ENCODE data around the gene LCN2. TPM values are rescaled to one million over a fixed set of nuclear protein-coding genes. Genes with fewer than 3 reads are reported as not detected.

LCN2 gene
- total RNA-seq, 1 donor from 2014 or later, result not detected

- peak; percentile 96 for DNase-seq (ENCODE audit: low spot score)
Measured at GRCh38 chr9:128192601-128193371, 43.5 kb downstream of the LCN2 start.

GRCh38 chr9:128193469-128194096 lies 44.3 kb downstream of the LCN2 start:
- no peak for DNase-seq (ENCODE audit: low spot score)

GRCh38 chr9:128201441-128202369 lies 52.5 kb downstream of the LCN2 start:
- no peak for DNase-seq (ENCODE audit: low spot score)

- DNase-seq (ENCODE audit: low spot score), result no peak
Measured at GRCh38 chr9:128202648-128203023, 53.4 kb downstream of the LCN2 start.

Other genes with a start within 250 kb of the LCN2 start
- gene ST6GALNAC6, start 249.8 kb upstream of the LCN2 start, total RNA-seq (ENCODE audit: insufficient read depth, low replicate concordance), result 30.8 TPM
- 16.9 TPM for gene ST6GALNAC4, start 232.4 kb upstream of the LCN2 start, total RNA-seq (ENCODE audit: insufficient read depth, low replicate concordance)
- 1.4 TPM for gene PIP5KL1, start 218.7 kb upstream of the LCN2 start, total RNA-seq (ENCODE audit: insufficient read depth, low replicate concordance)
- gene DPM2, start 211.6 kb upstream of the LCN2 start, total RNA-seq (ENCODE audit: insufficient read depth, low replicate concordance), result 1.4 TPM
- 15.2 TPM for gene EEIG1, start 168.5 kb upstream of the LCN2 start, total RNA-seq (ENCODE audit: insufficient read depth, low replicate concordance)
- 7.5 TPM for gene NAIF1, start 82.1 kb upstream of the LCN2 start, total RNA-seq (ENCODE audit: insufficient read depth, low replicate concordance)
- 33.5 TPM for gene SLC25A25, start 81.2 kb upstream of the LCN2 start, total RNA-seq (ENCODE audit: insufficient read depth, low replicate concordance)
- gene PTGES2, start 21.7 kb upstream of the LCN2 start, total RNA-seq (ENCODE audit: insufficient read depth, low replicate concordance), result 26.0 TPM
- 16.9 TPM for gene BBLN, start 10.8 kb downstream of the LCN2 start, total RNA-seq (ENCODE audit: insufficient read depth, low replicate concordance)
- gene CIZ1, start 42.1 kb downstream of the LCN2 start, total RNA-seq (ENCODE audit: insufficient read depth, low replicate concordance), result 15.6 TPM
- gene DNM1, start 53.9 kb downstream of the LCN2 start, total RNA-seq (ENCODE audit: insufficient read depth, low replicate concordance), result 36.4 TPM
- gene GOLGA2, start 126.6 kb downstream of the LCN2 start, total RNA-seq (ENCODE audit: insufficient read depth, low replicate concordance), result 161 TPM
- 26.7 TPM for gene SWI5, start 126.8 kb downstream of the LCN2 start, total RNA-seq (ENCODE audit: insufficient read depth, low replicate concordance)
- 8.4 TPM for gene TRUB2, start 173.0 kb downstream of the LCN2 start, total RNA-seq (ENCODE audit: insufficient read depth, low replicate concordance)
- gene COQ4, start 173.4 kb downstream of the LCN2 start, total RNA-seq (ENCODE audit: insufficient read depth, low replicate concordance), result 20.9 TPM
- gene SLC27A4, start 191.1 kb downstream of the LCN2 start, total RNA-seq (ENCODE audit: insufficient read depth, low replicate concordance), result 8.9 TPM
- gene URM1, start 221.9 kb downstream of the LCN2 start, total RNA-seq (ENCODE audit: insufficient read depth, low replicate concordance), result 29.1 TPM

Measured in umbilical cord (tissue), 2 donors.